Measurements from ENCODE around the gene SLC66A3. TPM values are rescaled to one million over a fixed set of nuclear protein-coding genes. Genes with fewer than 3 reads are reported as not detected.

Gene SLC66A3
- total and polyA plus RNA-seq, 8 donors, result 20.8 to 30.4 (median 27.5) TPM

DNA sequence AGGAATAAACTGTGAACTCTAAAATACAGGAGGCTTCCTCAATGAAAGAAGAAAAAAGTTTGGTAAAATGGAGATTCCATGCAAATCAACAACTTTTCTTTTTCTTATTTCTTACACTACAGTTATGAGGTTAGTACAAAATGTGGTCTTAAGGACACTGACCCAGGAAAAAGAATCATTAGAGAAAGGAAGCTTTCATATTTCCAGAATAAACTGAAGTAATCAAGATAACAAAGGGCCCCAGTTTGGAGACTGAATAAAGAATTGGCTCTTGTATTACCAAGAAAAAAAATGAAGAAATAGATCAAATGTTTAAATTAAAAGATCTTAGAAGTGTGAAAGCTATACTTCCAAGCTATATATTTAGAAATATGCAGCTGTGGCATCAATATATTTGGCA is 72.3 kb downstream of the SLC66A3 start:
- Histone ChIP-seq H3K4me3 (no peak overlapping the region), H3K36me3 (no peaks in the 10 kb centered on the region), H3K4me1 (peaks cover 0 to 4% of the 10 kb centered on the region in 2 donors), H3K9me3 (no peaks in the 10 kb centered on the region), H3K27me3 (no peaks in the 10 kb centered on the region), H3K27ac (no peak overlapping the region)
- intact Hi-C loops (cut with DNase I), result no loop called here
- DNase-seq, result no peak
- no peak for TF ChIP-seq CTCF (IDR thresholded peaks at IDR 0.05)
- no peak for ATAC-seq

Other genes starting within 250 kb of the SLC66A3 start
- gene KCNF1, start 243.5 kb upstream of the SLC66A3 start, total RNA-seq, result not detected
- gene KCNF1, start 243.5 kb upstream of the SLC66A3 start, polyA plus RNA-seq (ENCODE audit: insufficient read length in 6 of 6), result 1 to 10 TPM in 5 of 6 donors, under 1 TPM in 1; 0.98 to 2.5 (median 1.8) TPM
- 10 to 100 TPM; 49.4 to 59.0 TPM for gene ROCK2, start 189.2 kb downstream of the SLC66A3 start, total RNA-seq
- gene ROCK2, start 189.2 kb downstream of the SLC66A3 start, polyA plus RNA-seq (ENCODE audit: insufficient read length in 6 of 6), result 10 to 100 TPM; 50.7 to 61.5 (median 58.9) TPM